Ovary (tissue), 3 donors: Measurements from ENCODE around the gene KIF26A.

Source experiments
- EP300 ChIP-seq: sonication (generic); formaldehyde crosslinking; IDR thresholded peaks from one replicate; pipeline ENCODE4 v1.6.1; 2017; ENCODE audit warnings: antibody characterized with exemption
- POLR2A ChIP-seq: fragments of 450-650 bp; IDR thresholded peaks from one replicate; pipeline ENCODE4 v1.6.1; 2017; ENCODE audit warnings: antibody characterized with exemption, mild to moderate bottlenecking, moderate library complexity
- TF ChIP-seq, protein P1 (sequence below), 3 donors: fragments of 450-650 bp in 2 of 3; fragments of 200-600 bp in 1 of 3; IDR thresholded peaks; one replicate each; pipeline versions ENCODE4 v1.5.1 to v1.8.0; 2016 to 2022; ENCODE audit warnings: antibody characterized with exemption in 3 of 3, mild to moderate bottlenecking in 1 of 3
- donor health status: DM: no; HTN: no; CAD: no.

- TF ChIP-seq, protein P1, sequence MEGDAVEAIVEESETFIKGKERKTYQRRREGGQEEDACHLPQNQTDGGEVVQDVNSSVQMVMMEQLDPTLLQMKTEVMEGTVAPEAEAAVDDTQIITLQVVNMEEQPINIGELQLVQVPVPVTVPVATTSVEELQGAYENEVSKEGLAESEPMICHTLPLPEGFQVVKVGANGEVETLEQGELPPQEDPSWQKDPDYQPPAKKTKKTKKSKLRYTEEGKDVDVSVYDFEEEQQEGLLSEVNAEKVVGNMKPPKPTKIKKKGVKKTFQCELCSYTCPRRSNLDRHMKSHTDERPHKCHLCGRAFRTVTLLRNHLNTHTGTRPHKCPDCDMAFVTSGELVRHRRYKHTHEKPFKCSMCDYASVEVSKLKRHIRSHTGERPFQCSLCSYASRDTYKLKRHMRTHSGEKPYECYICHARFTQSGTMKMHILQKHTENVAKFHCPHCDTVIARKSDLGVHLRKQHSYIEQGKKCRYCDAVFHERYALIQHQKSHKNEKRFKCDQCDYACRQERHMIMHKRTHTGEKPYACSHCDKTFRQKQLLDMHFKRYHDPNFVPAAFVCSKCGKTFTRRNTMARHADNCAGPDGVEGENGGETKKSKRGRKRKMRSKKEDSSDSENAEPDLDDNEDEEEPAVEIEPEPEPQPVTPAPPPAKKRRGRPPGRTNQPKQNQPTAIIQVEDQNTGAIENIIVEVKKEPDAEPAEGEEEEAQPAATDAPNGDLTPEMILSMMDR (IDR thresholded peaks at IDR 0.05): no peak
- no peak for TF ChIP-seq POLR2A
- no peak for TF ChIP-seq EP300
Measured at GRCh38 chr14:104191409-104191997, 53.1 kb downstream of the KIF26A start.
